Smooth muscle cell (in vitro differentiated cells): ENCODE results near the gene RPS6KC1. TPM values are rescaled to one million over a fixed set of nuclear protein-coding genes. Genes with fewer than 3 reads are reported as not detected.
"Not testable (repeated sequence)": the region's sequence is repeated elsewhere in the genome, so short reads cannot be mapped to it uniquely, and the experiment has no call there.

ENCODE experiments used
- DNase-seq: peaks from one replicate; lab custom pipeline; 2025; ENCODE audit not compliant: unreplicated experiment; lab: John Stamatoyannopoulos, UW
- H2AFZ ChIP-seq: fragments of 200-600 bp; sonication (generic); 2 replicates; pipeline ENCODE4 v1.6.0; 2016; ENCODE audit warnings: antibody characterized with exemption, low read depth, mild to moderate bottlenecking
- H3F3A ChIP-seq: fragments of 200-600 bp; sonication (generic); 2 replicates; pipeline ENCODE4 v1.6.0; 2017; ENCODE audit warnings: antibody characterized with exemption, low read depth
- H3K27ac ChIP-seq: fragments of 200-600 bp; sonication (generic); 2 replicates; pipeline ENCODE4 v1.5.1; 2016; ENCODE audit warnings: low read depth, mild to moderate bottlenecking
- H3K27me3 ChIP-seq: fragments of 200-600 bp; sonication (generic); 2 replicates; pipeline ENCODE4 v1.6.1; 2016; ENCODE audit warnings: low read depth, mild to moderate bottlenecking
- H3K36me3 ChIP-seq: fragments of 200-600 bp; sonication (generic); 2 replicates; pipeline ENCODE4 v1.5.1; 2016; ENCODE audit warnings: low read depth
- H3K4me1 ChIP-seq: fragments of 200-600 bp; sonication (generic); 2 replicates; pipeline ENCODE4 v1.5.1; 2016; ENCODE audit warnings: low read depth
- H3K4me2 ChIP-seq: fragments of 200-600 bp; sonication (generic); 2 replicates; pipeline ENCODE4 v1.6.0; 2016; ENCODE audit warnings: mild to moderate bottlenecking
- H3K4me3 ChIP-seq: fragments of 200-600 bp; sonication (generic); 2 replicates; pipeline ENCODE4 v1.5.1; 2016; ENCODE audit warnings: mild to moderate bottlenecking
- H3K79me2 ChIP-seq: fragments of 200-600 bp; sonication (generic); 2 replicates; pipeline ENCODE4 v1.6.0; 2016; ENCODE audit warnings: low read depth, mild to moderate bottlenecking
- H3K9ac ChIP-seq: fragments of 200-600 bp; sonication (generic); 2 replicates; pipeline ENCODE4 v1.6.0; 2016; ENCODE audit warnings: low read depth
- H3K9me3 ChIP-seq: fragments of 200-600 bp; sonication (generic); replicated peaks from 2 replicates; pipeline ENCODE4 v1.5.1; 2016; ENCODE audit warnings: low read depth
- H4K20me1 ChIP-seq: fragments of 200-600 bp; sonication (generic); 2 replicates; pipeline ENCODE4 v1.6.0; 2016; ENCODE audit warnings: low read depth
- CTCF ChIP-seq: fragments of 200-600 bp; sonication (generic); IDR thresholded peaks from 2 replicates; pipeline ENCODE4 v1.5.1; 2017; ENCODE audit warnings: borderline replicate concordance, mild to moderate bottlenecking, antibody characterized with exemption; ENCODE audit not compliant: insufficient read depth, poor library complexity, severe bottlenecking
- WGBS: methylation state at CpG from one replicate; pipeline ENCODE4 v1.1.7; 2016; ENCODE audit warnings: low lambda C conversion rate; 5-methylcytosine and 5-hydroxymethylcytosine counted together
- polyA plus RNA-seq: library from polyadenylated mRNA; unstranded; fragments of >200 nt; fragmentation: Nextera tagmentation; extraction: Ambion mirVana; gene quantifications from 2 replicates; pipeline ENCODE4 v1.2.1, GENCODE V29; 2016
- total RNA-seq: library from RNA; depleted of rRNA; stranded (reverse); fragments of >200 nt; gene quantifications from 2 replicates; pipeline ENCODE4 v1.2.3, GENCODE V29; 2014

Gene RPS6KC1
- total and polyA plus RNA-seq, 2 experiments from 2014 or later = 17.6 to 30.8 TPM

- 97% methylated on average over 3 of the region's 3 CpGs for WGBS
Observed at GRCh38 chr1:213200630-213201029, 149.6 kb downstream of the RPS6KC1 start.

GRCh38 chr1:213201380-213202155 is 150.5 kb downstream of the RPS6KC1 start:
- Histone ChIP-seq H3K27me3 (no peaks in the 10 kb centered on the region), H3K4me1 (no peaks in the 10 kb centered on the region), H3K27ac (no peak overlapping the region), H3K79me2 (peaks cover 11% of the 10 kb centered on the region), H3K4me3 (no peak overlapping the region), H3K4me2 (no peak overlapping the region), H3K36me3 (peaks cover 20% of the 10 kb centered on the region), H3K9me3 (peaks cover 7% of the 10 kb centered on the region), H2AFZ (no peak overlapping the region), H4K20me1 (peaks cover 7% of the 10 kb centered on the region), H3F3A (no peaks in the 10 kb centered on the region), H3K9ac (no peak overlapping the region)
- no peak for TF ChIP-seq CTCF
- DNase-seq = no peak
- WGBS = 94% methylated on average over 1 of the region's 1 CpG

More at GRCh38 chr1:213200630-213201029, 149.6 kb downstream of the RPS6KC1 start:
- peaks cover 17% of the 10 kb centered on the region for H3K79me2 ChIP-seq
- no peak overlapping the region for H3K4me2 ChIP-seq
- no peaks in the 10 kb centered on the region for H3K4me1 ChIP-seq
- H3F3A ChIP-seq = no peaks in the 10 kb centered on the region
- no peak for DNase-seq
- no peaks in the 10 kb centered on the region for H3K27me3 ChIP-seq
- H3K9me3 ChIP-seq = peaks cover 7% of the 10 kb centered on the region
- no peak overlapping the region for H3K27ac ChIP-seq
- peaks cover 3% of the 10 kb centered on the region for H4K20me1 ChIP-seq
- H2AFZ ChIP-seq = no peak overlapping the region
- H3K9ac ChIP-seq = no peak overlapping the region
- H3K4me3 ChIP-seq = no peak overlapping the region
- TF ChIP-seq CTCF = no peak
- H3K36me3 ChIP-seq = peaks cover 20% of the 10 kb centered on the region

GRCh38 chr1:213211201-213211600 is 160.2 kb downstream of the RPS6KC1 start:
- no peak overlapping the region for H3K27ac ChIP-seq
- H3K79me2 ChIP-seq = peaks cover 3% of the 10 kb centered on the region
- no peaks in the 10 kb centered on the region for H3F3A ChIP-seq
- peaks cover 14% of the 10 kb centered on the region for H3K36me3 ChIP-seq
- H3K4me2 ChIP-seq = no peak overlapping the region
- no peaks in the 10 kb centered on the region for H3K4me1 ChIP-seq
- H3K9me3 ChIP-seq = no peaks in the 10 kb centered on the region
- H3K27me3 ChIP-seq = no peaks in the 10 kb centered on the region
- no peak for DNase-seq
- TF ChIP-seq CTCF = no peak
- H3K4me3 ChIP-seq = no peak overlapping the region
- WGBS = 74% methylated on average over 2 of the region's 2 CpGs
- H3K9ac ChIP-seq = no peak overlapping the region
- H4K20me1 ChIP-seq = peaks cover 1% of the 10 kb centered on the region
- H2AFZ ChIP-seq = no peak overlapping the region

GRCh38 chr1:213219076-213219475 is 168.0 kb downstream of the RPS6KC1 start:
- H3K9me3 ChIP-seq, DNase-seq, H3K4me2 ChIP-seq, H3K4me3 ChIP-seq, H3K36me3 ChIP-seq, H3F3A ChIP-seq, H2AFZ ChIP-seq, H4K20me1 ChIP-seq, H3K79me2 ChIP-seq, H3K27me3 ChIP-seq, H3K9ac ChIP-seq, H3K27ac ChIP-seq, H3K4me1 ChIP-seq: not testable (repeated sequence)
- WGBS = 97% methylated on average over 2 of the region's 2 CpGs
